Upper lobe of left lung (tissue), 6 donors: ENCODE measurements around the gene SNCG. TPM values are rescaled to one million over a fixed set of nuclear protein-coding genes. Genes with fewer than 3 reads are reported as not detected.
A peak's percentile ranks its signal among the peaks of the same experiment; 100 is the strongest.

ENCODE experiments used
- ATAC-seq, 2 donors: fragments of 200-7000 bp; cut with Tn5 transposase; one replicate each; pipeline ENCODE4 v1.9.1; 2022; ENCODE audit warnings: mild to moderate bottlenecking in 2 of 2, moderate library complexity in 2 of 2; ENCODE audit not compliant: low FRiP score in 2 of 2
- DNase-seq, 2 donors: peaks; one replicate each; pipeline ENCODE4 v3.0.0-alpha.2; 2019 to 2020
- H3K27ac ChIP-seq, 4 donors: fragments of 200-600 bp; sonication (generic); one replicate each; pipeline ENCODE4 v1.5.1; 2016 to 2019
- H3K27me3 ChIP-seq, 4 donors: fragments of 200-600 bp; sonication (generic); one replicate each; pipeline ENCODE4 v1.5.1; 2017 to 2019
- H3K36me3 ChIP-seq, 4 donors: fragments of 200-600 bp; sonication (generic); one replicate each; pipeline ENCODE4 v1.5.1; 2016 to 2019
- H3K4me1 ChIP-seq, 4 donors: fragments of 200-600 bp; sonication (generic); one replicate each; pipeline ENCODE4 v1.5.1; 2018 to 2019
- H3K4me3 ChIP-seq, 4 donors: fragments of 200-600 bp; sonication (generic); one replicate each; pipeline ENCODE4 v1.5.1; 2017 to 2019; ENCODE audit warnings: mild to moderate bottlenecking in 2 of 4, moderate library complexity in 1 of 4
- H3K9me3 ChIP-seq, 4 donors: fragments of 200-600 bp; sonication (generic); one replicate each; pipeline ENCODE4 v1.5.1; 2018 to 2019
- EP300 ChIP-seq, 4 donors: sonication (generic); formaldehyde crosslinking; IDR thresholded peaks; one replicate each; pipeline ENCODE4 v1.5.1; 2017; ENCODE audit warnings: antibody characterized with exemption in 4 of 4, control low read depth in 2 of 4
- POLR2A ChIP-seq, 4 donors: fragments of 450-650 bp; IDR thresholded peaks; one replicate each; pipeline ENCODE4 v1.5.1; 2016 to 2017; ENCODE audit warnings: antibody characterized with exemption in 4 of 4, mild to moderate bottlenecking in 2 of 4
- POLR2AphosphoS5 ChIP-seq, 2 donors: sonication (generic); formaldehyde crosslinking; IDR thresholded peaks; one replicate each; pipeline ENCODE4 v1.5.1; 2017; ENCODE audit warnings: antibody characterized with exemption in 2 of 2
- WGBS, 2 donors: methylation state at CpG; one replicate each; pipeline ENCODE4 v1.1.5; 2017 to 2018; 5-methylcytosine and 5-hydroxymethylcytosine counted together
- total RNA-seq, 6 donors: library from RNA; depleted of rRNA in 4 of 6; stranded (reverse); fragments of >200 nt in 4 of 6; gene quantifications; one replicate each; pipeline versions ENCODE4 v1.1.0 to v1.2.1, GENCODE V29; 2016 to 2021
- TF ChIP-seq, protein P1 (sequence below), 6 experiments: fragments of 450-650 bp in 4 of 6; fragments of 200-600 bp in 2 of 6; sonication (generic) in 2 of 6; IDR thresholded peaks; one replicate each; pipeline ENCODE4 v1.5.1; 2016 to 2019; ENCODE audit warnings: antibody characterized with exemption in 6 of 6
- donor health status: DM: no; HTN: no; CAD: no; lungs with moderate emphysema.
- donor health status: DM: no; HTN: yes; CAD: no; lungs with severe emphysema.

SNCG gene
- total RNA-seq, 6 donors from 2014 or later = 2.9 to 24.7 (median 6.4) TPM; not detected in 1

DNA sequence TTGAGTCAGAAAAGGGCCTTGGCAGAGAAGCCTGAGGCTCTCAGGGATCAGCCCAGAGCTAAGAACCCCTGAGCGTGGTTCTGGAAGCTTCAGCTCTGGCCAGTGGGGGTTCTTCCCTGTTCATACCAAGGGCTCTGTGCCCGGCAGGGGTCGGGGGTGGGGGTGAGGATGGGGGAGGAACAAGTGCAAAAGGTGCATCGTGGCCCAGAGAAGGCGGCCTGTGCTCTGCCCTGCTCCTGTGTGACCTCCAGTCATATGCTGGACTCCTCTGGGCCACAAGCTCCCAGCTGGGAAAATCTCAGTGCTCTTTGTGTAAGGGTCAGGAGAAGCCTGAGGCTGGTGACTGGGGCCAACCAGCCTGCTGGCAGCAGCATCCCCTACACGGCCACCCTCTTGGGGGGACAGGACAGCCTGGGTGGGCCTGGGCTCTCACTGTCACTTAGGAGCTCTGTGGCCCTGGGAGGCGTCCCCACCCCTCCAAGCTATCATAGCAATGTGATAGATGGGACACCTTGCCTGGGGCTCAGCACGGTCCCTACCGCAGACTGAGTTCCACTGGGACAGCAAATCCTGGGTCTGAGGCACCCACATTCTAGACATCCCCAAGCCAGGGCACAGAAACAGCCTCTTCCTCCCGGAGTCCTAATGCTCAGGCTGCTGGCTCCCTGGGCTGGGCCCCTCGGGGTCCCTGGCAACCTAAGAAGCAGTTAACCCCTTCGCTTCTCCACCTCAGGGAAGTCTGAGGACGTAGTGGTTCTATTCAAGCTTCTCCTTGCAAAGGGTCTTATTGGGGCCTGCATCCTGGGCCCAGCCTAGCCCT is 3.5 kb upstream of the SNCG start:
- DNase-seq = no peak
- Histone ChIP-seq H3K4me1 (peaks cover 38 to 51% (median 50%) of the 10 kb centered on the region in 4 donors), H3K9me3 (peaks cover 0 to 4% (median 0%) of the 10 kb centered on the region in 4 donors), H3K4me3 (peak overlapping the region; percentile 13 to 47 (median 34)), H3K36me3 (no peaks in the 10 kb centered on the region), H3K27me3 (no peaks in the 10 kb centered on the region), H3K27ac (peak overlapping the region; percentile 81 to 90 (median 85))
- no peak for TF ChIP-seq POLR2AphosphoS5 (IDR thresholded peaks at IDR 0.05)
- no peak for TF ChIP-seq EP300 (IDR thresholded peaks at IDR 0.05)
- TF ChIP-seq POLR2A (IDR thresholded peaks at IDR 0.05) = no peak
- TF ChIP-seq, protein P1, sequence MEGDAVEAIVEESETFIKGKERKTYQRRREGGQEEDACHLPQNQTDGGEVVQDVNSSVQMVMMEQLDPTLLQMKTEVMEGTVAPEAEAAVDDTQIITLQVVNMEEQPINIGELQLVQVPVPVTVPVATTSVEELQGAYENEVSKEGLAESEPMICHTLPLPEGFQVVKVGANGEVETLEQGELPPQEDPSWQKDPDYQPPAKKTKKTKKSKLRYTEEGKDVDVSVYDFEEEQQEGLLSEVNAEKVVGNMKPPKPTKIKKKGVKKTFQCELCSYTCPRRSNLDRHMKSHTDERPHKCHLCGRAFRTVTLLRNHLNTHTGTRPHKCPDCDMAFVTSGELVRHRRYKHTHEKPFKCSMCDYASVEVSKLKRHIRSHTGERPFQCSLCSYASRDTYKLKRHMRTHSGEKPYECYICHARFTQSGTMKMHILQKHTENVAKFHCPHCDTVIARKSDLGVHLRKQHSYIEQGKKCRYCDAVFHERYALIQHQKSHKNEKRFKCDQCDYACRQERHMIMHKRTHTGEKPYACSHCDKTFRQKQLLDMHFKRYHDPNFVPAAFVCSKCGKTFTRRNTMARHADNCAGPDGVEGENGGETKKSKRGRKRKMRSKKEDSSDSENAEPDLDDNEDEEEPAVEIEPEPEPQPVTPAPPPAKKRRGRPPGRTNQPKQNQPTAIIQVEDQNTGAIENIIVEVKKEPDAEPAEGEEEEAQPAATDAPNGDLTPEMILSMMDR (IDR thresholded peaks at IDR 0.05) = no peak
- 64 to 66% methylated on average over 4 to 11 of the region's 13 CpGs for WGBS, 2 donors
- no peak for ATAC-seq

DNA sequence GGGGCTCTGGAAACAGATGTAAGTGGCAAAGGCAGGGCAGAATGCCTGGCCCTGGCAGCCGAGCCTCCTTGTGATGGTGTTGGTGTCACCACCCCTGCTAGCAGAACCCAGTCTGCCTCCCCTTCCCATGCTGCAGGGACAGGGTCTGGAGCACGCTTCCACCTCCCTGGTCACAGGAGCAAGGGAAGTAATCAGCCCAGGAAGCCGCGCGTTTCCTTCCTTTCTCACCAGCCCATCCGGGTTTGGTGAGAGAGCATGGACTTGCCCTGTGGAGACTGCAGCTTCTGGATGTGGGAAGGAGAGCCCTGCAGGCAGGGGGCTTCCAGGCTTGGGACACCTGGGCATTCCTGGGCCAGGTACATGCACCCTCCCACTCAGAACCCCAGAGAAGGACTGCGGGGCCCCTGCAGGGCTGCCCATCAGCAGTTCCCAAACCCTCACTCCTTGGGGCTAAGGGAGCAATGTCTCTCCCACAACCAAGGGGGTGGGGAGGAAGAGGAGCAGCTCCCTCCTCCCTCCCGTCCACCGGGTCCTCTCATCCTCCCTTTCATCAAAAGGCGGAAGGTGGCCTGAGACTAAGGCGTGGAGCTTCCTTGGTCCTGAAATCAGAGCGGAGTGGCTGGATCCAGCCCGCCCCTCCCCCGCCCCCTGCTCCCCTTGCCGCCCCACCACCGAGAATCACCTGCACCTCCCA is 2.8 kb upstream of the SNCG start:
- Histone ChIP-seq H3K27me3 (no peaks in the 10 kb centered on the region), H3K4me3 (peak overlapping the region; percentile 13 to 47 (median 34)), H3K9me3 (peaks cover 0 to 4% (median 0%) of the 10 kb centered on the region in 4 donors), H3K4me1 (peaks cover 32 to 58% (median 54%) of the 10 kb centered on the region in 4 donors), H3K27ac (peak overlapping the region; percentile 81 to 90 (median 85)), H3K36me3 (no peaks in the 10 kb centered on the region)
- ATAC-seq (no peak), DNase-seq (no peak)
- TF ChIP-seq POLR2A (IDR thresholded peaks at IDR 0.05) = no peak
- TF ChIP-seq POLR2AphosphoS5 (IDR thresholded peaks at IDR 0.05) = peak in 1 of 2 donors; percentile 74
- TF ChIP-seq EP300 (IDR thresholded peaks at IDR 0.05) = peak in 1 of 4 donors; percentile 70
- TF ChIP-seq, protein P1 (IDR thresholded peaks at IDR 0.05) = no peak
- 49 to 71% methylated on average over 14 to 16 of the region's 16 CpGs for WGBS, 2 donors

DNA sequence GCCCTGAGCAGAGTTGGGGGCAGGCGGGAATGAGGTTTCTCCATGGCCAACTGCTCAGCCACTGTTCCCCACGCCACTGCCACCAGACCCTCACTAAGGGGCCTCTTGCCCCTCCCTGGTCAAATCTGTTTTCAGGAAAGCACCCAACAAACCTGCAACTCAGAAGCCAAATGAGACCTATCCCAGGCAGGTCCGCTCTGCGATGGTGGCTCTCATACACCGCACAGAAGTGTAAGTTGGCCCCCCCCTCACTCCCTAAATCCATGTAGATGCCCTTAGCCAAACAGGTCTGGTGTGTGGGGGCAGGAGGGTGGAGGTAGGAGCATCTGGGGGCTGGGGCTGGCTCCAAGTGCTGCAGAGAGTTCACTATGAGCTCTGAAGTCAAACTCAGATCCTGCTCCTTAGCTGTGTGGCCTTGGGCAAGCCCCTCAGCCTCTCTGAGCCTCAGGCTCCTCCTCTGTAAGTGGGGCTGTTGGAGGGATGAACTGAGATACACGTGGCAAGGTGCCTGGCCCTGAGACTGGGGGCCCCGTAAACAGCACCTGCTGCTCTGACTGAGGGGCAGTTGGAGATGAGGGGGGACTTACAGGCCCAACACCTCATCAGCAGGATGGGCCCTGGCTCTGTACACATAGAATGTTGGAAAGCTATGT is 2.1 kb upstream of the SNCG start:
- Histone ChIP-seq H3K9me3 (peaks cover 0 to 4% (median 0%) of the 10 kb centered on the region in 4 donors), H3K27me3 (no peaks in the 10 kb centered on the region), H3K36me3 (no peaks in the 10 kb centered on the region), H3K4me3 (peak overlapping the region; percentile 27 to 47 (median 38)), H3K4me1 (peaks cover 26 to 62% (median 55%) of the 10 kb centered on the region in 4 donors), H3K27ac (peak overlapping the region; percentile 81 to 90 (median 85))
- WGBS, 2 donors = 52 to 60% methylated on average over 3 to 7 of the region's 7 CpGs
- no peak for ATAC-seq
- no peak for DNase-seq
- no peak for TF ChIP-seq POLR2A (IDR thresholded peaks at IDR 0.05)
- no peak for TF ChIP-seq POLR2AphosphoS5 (IDR thresholded peaks at IDR 0.05)
- TF ChIP-seq EP300 (IDR thresholded peaks at IDR 0.05) = no peak
- TF ChIP-seq, protein P1 (IDR thresholded peaks at IDR 0.05) = no peak

DNA sequence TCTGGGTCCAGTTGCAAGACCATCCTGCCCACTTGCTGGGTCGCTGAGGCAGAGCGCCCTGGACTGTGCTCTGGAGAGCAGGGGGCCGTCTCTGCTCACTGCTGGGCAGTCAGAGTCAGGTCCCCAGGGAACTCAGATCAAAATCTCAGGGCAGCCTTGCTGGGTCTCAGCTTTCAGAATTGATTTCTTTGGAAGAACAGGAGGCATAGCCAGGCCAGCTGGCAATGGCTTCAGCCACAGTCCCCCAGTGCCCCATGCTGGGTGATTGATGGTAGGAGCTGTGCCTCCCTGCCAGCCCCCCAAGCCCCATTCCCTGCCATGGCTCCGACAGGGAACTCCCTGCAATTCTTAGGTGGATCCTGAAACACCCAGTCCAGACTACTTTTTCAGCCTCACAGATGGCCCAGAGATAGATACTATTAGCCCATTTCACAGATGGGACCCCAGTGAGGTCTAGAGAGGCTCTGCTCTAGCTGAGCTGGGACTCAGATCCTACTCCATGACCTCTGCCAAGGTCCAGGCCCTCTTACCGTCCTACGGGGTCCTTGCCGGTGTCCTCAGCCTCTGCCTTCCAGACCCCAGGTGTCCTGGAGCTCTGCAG is 1.5 kb upstream of the SNCG start:
- Histone ChIP-seq H3K27ac (peak overlapping the region; percentile 81 to 90 (median 85)), H3K36me3 (no peaks in the 10 kb centered on the region), H3K4me3 (peak overlapping the region; percentile 27 to 47 (median 38)), H3K4me1 (peaks cover 26 to 62% (median 55%) of the 10 kb centered on the region in 4 donors), H3K9me3 (peaks cover 0 to 4% (median 0%) of the 10 kb centered on the region in 4 donors), H3K27me3 (no peaks in the 10 kb centered on the region)
- DNase-seq (no peak), ATAC-seq (no peak)
- 75% methylated on average over 5 of the region's 7 CpGs; no CpG with 5 or more reads in 1 of the 2 donors for WGBS, 2 donors
- TF ChIP-seq POLR2AphosphoS5 (IDR thresholded peaks at IDR 0.05) (no peak), EP300 (IDR thresholded peaks at IDR 0.05) (no peak), POLR2A (IDR thresholded peaks at IDR 0.05) (no peak)
- TF ChIP-seq, protein P1 (IDR thresholded peaks at IDR 0.05) = no peak
